ENCODE results near the gene RPL41.

- TF ChIP-seq CTCF (IDR thresholded peaks at IDR 0.05) (no peak), POLR2A (IDR thresholded peaks at IDR 0.05) (no peak)
Measured at GRCh38 chr12:56137853-56138571, 21.6 kb downstream of the RPL41 start.

Measured in right lobe of liver (tissue), 4 donors.